HG03066 (cell line): ENCODE results near the gene PDZRN3.

Experiments
- ATAC-seq: cut with Tn5 transposase; IDR thresholded peaks from one replicate; pipeline ENCODE4 v1.9.1; 2021; ENCODE audit warnings: low read depth; ENCODE audit not compliant: unreplicated experiment

Gene PDZRN3

GRCh38 chr3:73561494-73561893 is 63.2 kb downstream of the PDZRN3 start:
- ATAC-seq, result no peak

GRCh38 chr3:73559749-73560148 is 65.0 kb downstream of the PDZRN3 start:
- ATAC-seq, result no peak

- ATAC-seq, result no peak
These were observed 66.0 kb downstream of the PDZRN3 start for GRCh38 chr3:73558727-73559075.

GRCh38 chr3:73557986-73558726 is 66.6 kb downstream of the PDZRN3 start:
- no peak for ATAC-seq

GRCh38 chr3:73556520-73557372 is 68.0 kb downstream of the PDZRN3 start:
- no peak for ATAC-seq

GRCh38 chr3:73555076-73555475 is 69.7 kb downstream of the PDZRN3 start:
- no peak for ATAC-seq

- no peak for ATAC-seq
These were observed 72.0 kb downstream of the PDZRN3 start for GRCh38 chr3:73552700-73553099.

GRCh38 chr3:73550032-73550431 is 74.7 kb downstream of the PDZRN3 start:
- ATAC-seq, result no peak

GRCh38 chr3:73549051-73549600 is 75.6 kb downstream of the PDZRN3 start:
- ATAC-seq, result no peak

GRCh38 chr3:73548436-73548835 is 76.3 kb downstream of the PDZRN3 start:
- no peak for ATAC-seq

- ATAC-seq, result no peak
These were observed 77.1 kb downstream of the PDZRN3 start for GRCh38 chr3:73547427-73548248.

- ATAC-seq, result no peak
These were observed 77.8 kb downstream of the PDZRN3 start for GRCh38 chr3:73546961-73547360.

- ATAC-seq, result no peak
These were observed 81.3 kb downstream of the PDZRN3 start for GRCh38 chr3:73543412-73543811.

GRCh38 chr3:73542136-73542535 is 82.6 kb downstream of the PDZRN3 start:
- no peak for ATAC-seq

GRCh38 chr3:73540969-73541740 is 83.6 kb downstream of the PDZRN3 start:
- ATAC-seq, result no peak

GRCh38 chr3:73538486-73538885 is 86.3 kb downstream of the PDZRN3 start:
- no peak for ATAC-seq

GRCh38 chr3:73536952-73537351 is 87.8 kb downstream of the PDZRN3 start:
- ATAC-seq, result no peak

GRCh38 chr3:73536336-73536895 is 88.3 kb downstream of the PDZRN3 start:
- ATAC-seq, result no peak

GRCh38 chr3:73535931-73536330 is 88.8 kb downstream of the PDZRN3 start:
- ATAC-seq, result no peak

- ATAC-seq, result no peak
These were observed 89.6 kb downstream of the PDZRN3 start for GRCh38 chr3:73535137-73535536.
